ENCODE measurements around the gene FHAD1. TPM values are rescaled to one million over a fixed set of nuclear protein-coding genes. Genes with fewer than 3 reads are reported as not detected.
A peak's percentile ranks its signal among the peaks of the same experiment; 100 is the strongest.

The FHAD1 gene
- 2.1 TPM for polyA plus RNA-seq (ENCODE audit: insufficient read length)

DNA sequence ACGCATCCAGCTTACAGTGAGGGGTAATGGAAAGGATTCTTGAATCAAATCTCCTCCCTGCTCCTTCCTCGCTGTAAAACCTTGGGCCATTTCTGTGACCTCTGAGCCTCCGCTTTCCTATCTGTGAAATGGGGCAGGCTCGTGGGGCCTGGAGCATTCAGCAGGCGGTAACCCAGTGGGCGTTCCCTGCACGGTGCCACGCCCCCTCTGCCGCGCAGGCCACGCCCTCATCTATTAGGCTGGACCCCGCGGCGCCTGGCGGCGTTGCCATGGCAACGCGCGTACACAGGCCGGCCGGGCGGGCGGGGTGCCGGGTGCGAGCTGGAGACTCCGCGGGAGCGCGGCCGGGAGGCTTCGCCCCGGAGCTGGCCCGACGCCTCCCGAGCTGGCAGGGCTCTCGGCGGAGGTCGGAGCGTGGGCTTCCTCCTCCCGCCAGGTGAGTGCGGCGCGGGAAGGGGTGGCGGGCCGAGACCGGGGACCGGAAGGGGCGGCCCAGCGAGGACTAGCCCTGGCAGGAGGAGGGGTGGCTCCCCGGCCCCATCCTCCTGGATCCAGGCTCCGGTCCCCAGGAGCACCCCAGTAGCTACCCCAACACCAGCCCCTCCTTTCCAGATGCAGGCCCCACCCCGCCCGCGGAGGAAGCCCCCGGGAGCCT is at the start of gene FHAD1:
TSS of gene FHAD1 (plus strand) at position 264 of the 655 bp plus-strand sequence. CDS start 4,562 bp downstream, outside the sequence.
- peak; percentile 63 for DNase-seq

- DNase-seq = no peak
These were observed 49.2 kb upstream of the FHAD1 start for GRCh38 chr1:15197591-15198447.

GRCh38 chr1:15198684-15199083 is 48.3 kb upstream of the FHAD1 start:
- no peak for DNase-seq

DNA sequence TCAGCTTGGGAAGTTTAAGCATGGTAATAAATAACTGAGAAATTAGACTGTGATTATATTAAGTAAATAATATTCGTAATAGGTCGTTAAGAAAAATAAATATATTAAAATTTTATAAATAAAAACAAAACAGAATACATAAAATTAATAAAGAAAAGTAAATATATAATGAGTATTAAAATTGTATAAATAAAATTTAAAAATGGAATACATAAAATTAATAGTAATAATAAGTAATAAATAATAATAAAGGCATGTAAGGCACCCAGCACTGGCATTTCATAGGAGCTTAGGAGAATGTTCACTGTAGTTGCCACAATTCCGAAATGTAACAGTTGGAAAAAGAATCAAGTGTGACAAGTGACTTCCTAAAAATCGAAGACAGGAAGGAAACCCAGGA is 45.8 kb upstream of the FHAD1 start:
- DNase-seq = no peak

GRCh38 chr1:15201849-15202551 is 45.0 kb upstream of the FHAD1 start:
- no peak for DNase-seq

DNA sequence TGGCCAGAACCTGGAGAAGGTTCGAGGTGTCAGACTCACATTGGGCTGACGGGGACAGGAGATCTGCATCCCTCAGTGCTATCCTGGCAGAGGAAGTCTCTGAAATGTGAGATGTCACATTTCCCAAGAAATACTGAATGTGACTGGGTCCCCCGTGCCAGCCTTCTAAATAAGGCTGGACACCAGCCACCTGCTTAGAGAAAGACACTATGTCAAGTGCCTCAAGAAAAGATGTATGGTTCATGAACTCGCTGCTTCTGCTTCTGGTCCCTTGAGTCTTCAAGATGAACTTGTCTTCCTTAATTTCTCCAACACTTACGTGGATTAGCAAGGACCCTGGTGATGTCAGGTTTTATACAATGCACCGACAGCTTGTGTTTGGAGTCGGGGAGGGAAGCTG is 42.1 kb upstream of the FHAD1 start:
- DNase-seq = no peak

DNA sequence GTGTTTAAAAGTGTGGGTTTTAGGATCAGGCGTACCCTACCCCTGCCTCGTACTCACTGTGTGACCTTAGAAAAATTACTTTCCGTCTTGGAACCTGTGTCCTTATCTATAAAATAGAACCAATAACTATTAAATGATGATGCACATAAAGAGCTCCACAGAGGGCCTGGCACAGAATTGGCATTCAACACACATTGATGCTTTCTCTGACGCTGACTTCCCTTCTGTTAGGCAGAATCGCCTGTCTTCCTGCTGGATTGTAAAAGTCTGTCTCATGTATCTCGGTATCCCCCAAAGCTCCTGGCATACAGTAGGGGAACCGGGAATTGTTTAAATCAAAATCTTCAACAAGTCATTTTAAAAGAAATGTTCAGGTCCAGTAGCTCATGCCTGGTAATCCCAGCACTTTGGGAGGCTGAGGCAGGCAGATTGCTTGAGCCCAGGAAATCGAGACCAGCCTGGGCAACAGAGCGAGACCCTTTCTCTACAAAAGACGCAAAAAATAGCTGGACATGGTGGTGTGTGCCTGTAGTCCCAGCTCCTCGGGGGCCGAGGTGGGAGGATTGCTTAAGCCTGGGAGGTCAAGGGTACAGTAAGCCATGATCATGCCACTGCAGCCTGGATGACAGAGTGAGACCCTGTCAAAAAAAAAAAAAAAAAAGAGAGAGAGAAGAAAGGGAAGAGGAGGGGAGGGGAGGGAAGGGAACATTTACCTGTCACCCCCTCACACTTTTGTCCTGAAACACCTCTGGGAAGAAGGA is 41.3 kb upstream of the FHAD1 start:
- no peak for DNase-seq

GRCh38 chr1:15206418-15207030 is 40.5 kb upstream of the FHAD1 start:
- DNase-seq = no peak

GRCh38 chr1:15207031-15207828 is 39.8 kb upstream of the FHAD1 start:
- DNase-seq = no peak

DNA sequence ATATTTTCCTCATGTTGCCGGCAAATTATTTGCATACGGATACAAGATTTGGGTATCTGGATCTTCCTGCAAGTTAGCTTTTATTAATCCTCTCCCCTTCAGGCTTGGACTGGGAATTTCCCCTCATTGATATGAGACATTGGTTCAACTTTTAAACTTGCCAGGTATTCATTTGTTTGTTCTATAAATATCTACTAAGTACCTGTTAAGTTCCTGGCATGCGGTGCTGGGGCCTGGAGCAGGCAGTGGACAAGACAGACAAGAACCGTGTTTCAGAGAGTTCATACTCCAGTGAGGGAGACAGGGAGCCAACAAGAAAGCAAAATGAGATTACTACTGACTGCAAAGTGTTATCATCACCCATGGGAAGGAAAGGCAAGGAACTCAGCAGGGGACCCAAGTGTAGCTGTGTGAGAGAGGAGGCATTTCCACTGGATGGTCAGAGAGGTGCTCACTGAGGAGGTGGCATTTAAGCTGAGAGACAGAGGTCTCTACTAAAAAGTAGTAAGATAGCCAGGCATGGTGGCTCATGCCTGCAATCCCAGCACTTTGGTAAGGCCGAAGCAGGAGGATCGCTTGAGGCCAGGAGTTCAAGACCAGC is 39.1 kb upstream of the FHAD1 start:
- DNase-seq = no peak

- no peak for DNase-seq
These were observed 36.2 kb upstream of the FHAD1 start for GRCh38 chr1:15210651-15211375.

- DNase-seq = no peak
These were observed 35.6 kb upstream of the FHAD1 start for GRCh38 chr1:15211424-15211823.

- no peak for DNase-seq
These were observed 34.6 kb upstream of the FHAD1 start for GRCh38 chr1:15212216-15212953.

- DNase-seq = no peak
These were observed 34.1 kb upstream of the FHAD1 start for GRCh38 chr1:15212954-15213291.

DNA sequence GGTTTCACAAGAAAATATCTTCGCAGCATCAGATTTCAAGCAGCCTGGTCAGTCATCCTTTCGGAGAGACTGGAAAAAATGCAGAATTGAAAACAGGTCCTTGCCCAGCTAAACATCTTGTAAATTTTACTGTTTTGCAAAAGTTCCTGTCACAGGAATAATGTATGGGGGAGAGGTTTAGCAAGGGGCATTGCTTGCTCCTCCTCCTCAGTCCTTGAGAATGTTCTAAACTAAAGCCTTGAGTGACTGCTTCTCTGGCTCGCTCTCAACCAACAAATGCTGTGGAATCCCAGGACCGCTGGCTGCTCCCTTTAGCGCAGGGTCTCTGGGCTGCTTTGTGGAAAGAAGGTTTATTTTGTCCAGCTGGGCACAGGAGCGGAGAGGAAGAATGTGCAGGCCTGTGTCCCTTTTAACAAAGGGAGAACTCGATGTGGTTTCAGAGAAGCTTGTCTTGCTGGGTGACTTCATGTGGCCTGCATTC is 33.6 kb upstream of the FHAD1 start:
- DNase-seq = no peak

DNA sequence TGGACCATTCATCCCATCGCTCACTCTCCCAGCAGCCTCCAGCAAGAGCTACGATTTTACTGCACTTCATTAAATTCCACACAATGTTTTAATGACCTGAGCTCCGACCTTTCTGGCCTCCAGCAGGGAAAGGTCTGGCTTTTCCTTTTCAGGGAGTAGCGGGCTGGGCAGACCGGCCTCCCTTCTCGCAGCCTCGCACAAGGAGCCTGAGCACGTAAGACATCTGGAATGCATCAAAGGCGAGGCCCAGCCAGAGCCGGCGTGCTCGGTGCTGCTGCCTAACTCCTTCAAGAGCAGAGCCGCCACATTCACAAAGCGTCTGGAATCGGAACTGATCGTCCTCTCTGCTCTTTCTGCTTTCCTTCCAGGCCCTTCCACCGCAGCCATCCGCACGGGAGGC is 32.5 kb upstream of the FHAD1 start:
- peak; percentile 80 for DNase-seq

DNA sequence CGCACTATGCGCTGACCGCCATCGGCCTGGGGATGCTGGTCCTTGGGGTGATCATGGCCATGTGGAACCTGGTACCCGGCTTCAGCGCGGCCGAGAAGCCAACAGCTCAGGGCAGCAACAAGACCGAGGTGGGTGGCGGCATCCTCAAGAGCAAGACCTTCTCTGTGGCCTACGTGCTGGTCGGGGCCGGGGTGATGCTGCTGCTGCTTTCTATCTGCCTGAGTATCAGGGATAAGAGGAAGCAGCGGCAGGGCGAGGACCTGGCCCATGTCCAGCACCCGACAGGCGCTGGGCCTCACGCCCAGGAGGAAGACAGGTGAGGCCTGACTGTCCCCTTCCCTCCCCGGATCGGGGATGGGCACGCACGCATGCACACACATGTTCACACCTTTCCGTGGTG is 31.9 kb upstream of the FHAD1 start:
- no peak for DNase-seq

DNA sequence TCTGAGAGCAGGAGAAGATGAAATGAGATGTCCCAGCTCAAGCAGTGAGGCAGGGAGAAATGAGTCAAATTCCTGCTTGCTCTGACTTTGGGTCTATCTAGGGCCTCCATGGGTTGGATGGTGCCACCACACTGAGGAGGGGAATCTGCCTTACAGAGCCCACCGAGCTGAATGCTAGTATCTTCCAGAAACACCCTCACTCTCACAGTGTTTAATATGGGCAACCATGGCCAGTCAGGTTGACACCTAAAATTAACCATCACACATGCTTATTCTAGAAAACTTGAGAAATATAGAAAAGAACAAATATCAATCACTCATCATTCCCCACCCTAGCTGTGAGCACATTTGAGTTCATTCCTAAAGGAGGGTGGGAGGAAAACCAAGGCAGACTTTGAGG is 29.4 kb upstream of the FHAD1 start:
- DNase-seq = no peak

Measured in hindlimb muscle (tissue), 1 donor.